A673 (cell line): Measurements from ENCODE around the gene DIAPH1. TPM values are rescaled to one million over a fixed set of nuclear protein-coding genes. Genes with fewer than 3 reads are reported as not detected.

Source experiments
- BruUV-seq: library from RNA; stranded (reverse); fragments of 400-500 nt; replicated peaks from 2 replicates; lab custom pipeline; 2021; lab: Mats Ljungman, UMichigan
- CTCF ChIA-PET: fragments of 300-600 bp; sonication (Branson Sonifier 250); formaldehyde crosslinking; loops from one replicate; lab custom pipeline; 2022; ENCODE audit warnings: antibody characterized with exemption; lab: Charles Lee
- POLR2A ChIA-PET: fragments of 300-600 bp; sonication (Branson Sonifier 250); formaldehyde crosslinking; loops from one replicate; lab custom pipeline; 2022; ENCODE audit warnings: antibody characterized with exemption; ENCODE audit not compliant: low non-redundant PET; lab: Charles Lee
- DNase-seq: peaks from one replicate; pipeline ENCODE4 v3.0.0-alpha.2; 2015; ENCODE audit warnings: low spot score
- H3K27ac ChIP-seq: fragments of 200-600 bp; sonication (generic); 2 replicates; pipeline ENCODE4 v1.5.1; 2016; ENCODE audit warnings: mixed run types, low read depth, mild to moderate bottlenecking, mixed read lengths, antibody characterized with exemption, low read length; ENCODE audit not compliant: poor library complexity, severe bottlenecking
- H3K27me3 ChIP-seq: fragments of 200-600 bp; sonication (generic); replicated peaks from 2 replicates; pipeline ENCODE4 v1.6.1; 2017; ENCODE audit warnings: mixed run types, low read depth, mild to moderate bottlenecking, mixed read lengths, antibody characterized with exemption, low read length; ENCODE audit not compliant: insufficient read depth, poor library complexity
- H3K36me3 ChIP-seq: fragments of 200-600 bp; sonication (generic); 2 replicates; pipeline ENCODE4 v1.6.1; 2016; ENCODE audit warnings: mixed run types, mild to moderate bottlenecking, mixed read lengths, antibody characterized with exemption, low read length; ENCODE audit not compliant: insufficient read depth, poor library complexity, severe bottlenecking
- H3K4me1 ChIP-seq: fragments of 200-600 bp; sonication (generic); 2 replicates; pipeline ENCODE4 v1.6.1; 2017; ENCODE audit warnings: mixed run types, mild to moderate bottlenecking, mixed read lengths, antibody characterized with exemption, low read length; ENCODE audit not compliant: insufficient read depth, poor library complexity, severe bottlenecking
- H3K4me3 ChIP-seq: fragments of 200-600 bp; sonication (generic); 2 replicates; pipeline ENCODE4 v1.5.1; 2016; ENCODE audit warnings: low read depth, mixed run types, mild to moderate bottlenecking, mixed read lengths, low read length; ENCODE audit not compliant: poor library complexity, severe bottlenecking
- H3K9me3 ChIP-seq: fragments of 200-600 bp; sonication (generic); 2 replicates; pipeline ENCODE4 v1.6.1; 2016; ENCODE audit warnings: mixed run types, low read depth, mild to moderate bottlenecking, mixed read lengths, antibody characterized with exemption, low read length; ENCODE audit not compliant: poor library complexity, severe bottlenecking
- CTCF ChIP-seq: fragments of 300-800, 200-600 bp; sonication (generic); conservative IDR thresholded peaks from 2 replicates; pipeline ENCODE4 v1.5.1; 2017; ENCODE audit warnings: low read depth, mild to moderate bottlenecking, antibody characterized with exemption, low read length, moderate library complexity, mixed read lengths
- EZH2 ChIP-seq: fragments of 200-600 bp; sonication (generic); IDR thresholded peaks from 2 replicates; pipeline ENCODE4 v1.6.1; 2017; ENCODE audit warnings: borderline replicate concordance, low read depth, mild to moderate bottlenecking, mixed read lengths, antibody characterized with exemption, low read length; ENCODE audit not compliant: poor library complexity, severe bottlenecking
- intact Hi-C: fragments of 100-400 bp; cut with micrococcal nuclease; formaldehyde crosslinking; loops from one replicate; pipeline ENCODE4 v1.10.0; 2022; ENCODE audit not compliant: unreplicated experiment
- total RNA-seq: library from RNA; stranded (reverse); gene quantifications from 2 replicates; pipeline ENCODE4 v1.2.3, GENCODE V29; 2021

The DIAPH1 gene
- total RNA-seq, 1 experiment from 2014 or later = 109 TPM

- Histone ChIP-seq H3K27me3 (no peaks in the 10 kb centered on the region), H3K36me3 (peaks cover 6% of the 10 kb centered on the region), H3K4me1 (peaks cover 45% of the 10 kb centered on the region), H3K4me3 (peak overlapping the region; percentile 23), H3K9me3 (no peaks in the 10 kb centered on the region), H3K27ac (peak overlapping the region; percentile 98)
- intact Hi-C loops = loop anchor here (1.0 to 5.0 kb wide), 6 partner anchors 188 to 477 kb away; partner anchors contain the start of genes PCDHB14, PCDHGA6, PCDHGB1 and TAF7
- peak; percentile 97 for DNase-seq
- BruUV-seq = no TSS peak
- TF ChIP-seq EZH2 (no peak), CTCF (peak; percentile 88)
- CTCF ChIA-PET = interaction anchor here (0.5 to 1.3 kb wide), 16 partner anchors 43 to 476 kb away, joined by 3 to 21 read pairs (median 6); partner anchors contain the start of genes DIAPH1, PCDHB11, PCDHB12 and PCDHB14
- POLR2A ChIA-PET = interaction anchor here (0.6 to 0.7 kb wide), 2 partner anchors 33 to 805 kb away, joined by 3 read pairs; no protein-coding TSS in a partner anchor
Measured at GRCh38 chr5:141560725-141561483, 57.9 kb downstream of the DIAPH1 start.

GRCh38 chr5:141560151-141560550 is 58.6 kb downstream of the DIAPH1 start:
- TF ChIP-seq EZH2 (no peak), CTCF (no peak)
- Histone ChIP-seq H3K9me3 (no peaks in the 10 kb centered on the region), H3K4me3 (peak overlapping the region; percentile 23), H3K36me3 (peaks cover under 1% of the 10 kb centered on the region), H3K27ac (peak overlapping the region; percentile 98), H3K4me1 (peaks cover 45% of the 10 kb centered on the region), H3K27me3 (no peaks in the 10 kb centered on the region)
- POLR2A ChIA-PET = no interaction called here
- CTCF ChIA-PET = interaction anchor here (0.6 to 1.3 kb wide), 10 partner anchors 43 to 476 kb away, joined by 4 to 21 read pairs (median 8); partner anchors contain the start of genes PCDHB14, PCDHB16, PCDHGA11 and PCDHGA6
- peak; percentile 48 for DNase-seq
- intact Hi-C loops = loop anchor here (1.0 to 5.0 kb wide), 3 partner anchors 208 to 360 kb away; partner anchors contain the start of genes PCDHB14 and PCDHGB1
- BruUV-seq = TSS peak; percentile 94

GRCh38 chr5:141559461-141559860 is 59.3 kb downstream of the DIAPH1 start:
- Histone ChIP-seq H3K4me3 (no peak overlapping the region), H3K9me3 (no peaks in the 10 kb centered on the region), H3K27ac (peak overlapping the region; percentile 98), H3K27me3 (no peaks in the 10 kb centered on the region), H3K36me3 (no peaks in the 10 kb centered on the region), H3K4me1 (peaks cover 41% of the 10 kb centered on the region)
- no TSS peak for BruUV-seq
- ChIA-PET POLR2A (no interaction called here), CTCF (interaction anchor here (0.9 to 2.7 kb wide), 3 partner anchors 84 to 336 kb away, joined by 3 to 24 read pairs (median 13); partner anchors contain the start of genes PCDHB14, PCDHGB5 and PCDHGC3)
- TF ChIP-seq CTCF (no peak), EZH2 (no peak)
- peak; percentile 12 for DNase-seq
- intact Hi-C loops = no loop called here
